Measurements from ENCODE around the gene ZNF138. TPM values are rescaled to one million over a fixed set of nuclear protein-coding genes. Genes with fewer than 3 reads are reported as not detected.

Gene ZNF138
- total RNA-seq, 1 experiment from 2014 or later, result 25.6 TPM

DNA sequence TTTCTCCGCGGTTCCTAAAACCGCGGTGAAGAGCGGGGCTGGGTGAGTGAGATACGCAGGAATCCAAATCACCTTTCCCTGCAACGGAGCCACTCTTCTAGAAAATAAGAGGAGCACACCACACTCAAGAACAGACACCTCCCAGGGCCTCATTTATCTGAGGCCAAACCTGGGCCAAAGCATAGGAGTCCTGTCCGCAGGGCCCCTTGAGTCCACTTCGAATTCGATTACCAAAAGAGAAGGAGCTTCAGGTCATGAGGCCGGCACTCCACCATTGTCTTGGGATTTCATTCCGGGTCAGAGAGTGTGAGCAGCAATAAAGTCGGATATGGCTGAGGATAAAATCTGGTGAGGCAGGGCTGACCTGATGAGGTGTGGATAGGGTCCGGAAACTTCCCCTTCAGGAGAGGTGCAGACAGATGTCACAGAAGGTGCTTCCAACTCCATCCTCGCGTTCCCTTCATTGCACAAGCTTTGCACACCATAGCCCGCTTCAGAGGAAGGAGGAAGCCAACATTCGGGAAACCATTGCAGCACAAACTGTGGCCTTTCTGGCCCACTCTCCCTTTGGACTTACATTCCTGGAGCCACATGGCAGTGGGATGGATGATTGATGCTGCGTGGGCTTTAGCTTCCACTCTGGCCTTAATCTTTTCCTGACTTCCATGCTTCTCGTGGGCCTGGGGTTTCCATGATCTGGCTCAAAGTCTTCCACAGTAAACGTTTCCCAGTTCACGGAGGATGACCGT lies 81.6 kb downstream of the ZNF138 start:
- no CpG with 5 or more reads among the region's 23 CpGs for WGBS (ENCODE audit: extremely low coverage, insufficient read length, low lambda C conversion rate)

More for the DNA sequence above, 81.6 kb downstream of the ZNF138 start:
- H3K9me3 Mint-ChIP-seq, result peaks cover 75 to 86% of the 10 kb centered on the region in 2 experiments
- Histone ChIP-seq H3K4me1 (ENCODE audit: insufficient read depth, low read length) (no peaks in the 10 kb centered on the region), H3K4ac (ENCODE audit: low read depth, low read length) (no peak overlapping the region), H3K23me2 (ENCODE audit: insufficient read length, low read depth, low read length, poor library complexity, severe bottlenecking) (no peaks in the 10 kb centered on the region), H2AFZ (ENCODE audit: low read length) (no peak overlapping the region), H2BK15ac (ENCODE audit: low read depth, low read length) (no peak overlapping the region), H4K20me1 (ENCODE audit: control insufficient read depth, insufficient read depth, insufficient read length) (no peaks in the 10 kb centered on the region), H3K27ac (ENCODE audit: insufficient read length, low read depth, low read length) (no peak overlapping the region), H2BK12ac (ENCODE audit: insufficient read length, low read depth, low read length) (no peak overlapping the region), H3K23ac (ENCODE audit: insufficient read length, low read depth, low read length) (no peak overlapping the region), H4K5ac (ENCODE audit: insufficient read length, low read depth, low read length) (no peak overlapping the region), H3K56ac (ENCODE audit: insufficient read length, low read depth, low read length) (no peak overlapping the region), H4K91ac (ENCODE audit: insufficient read length, low read depth, low read length) (no peak overlapping the region), H3K9me3 (ENCODE audit: control insufficient read depth, low read depth, low read length) (no peaks in the 10 kb centered on the region), H4K8ac (replicated peaks; ENCODE audit: insufficient read length, low read depth, low read length) (no peak overlapping the region), H2AK5ac (ENCODE audit: insufficient read length, low read length) (no peak overlapping the region), H3K14ac (ENCODE audit: insufficient read depth, low read length) (no peak overlapping the region), H2BK5ac (ENCODE audit: insufficient read length, low read length) (no peak overlapping the region), H3K27me3 (ENCODE audit: insufficient read depth, low read length) (no peaks in the 10 kb centered on the region; the same call in 1 of the 2 replicates), H3K4me2 (ENCODE audit: insufficient read depth, insufficient read length, low read length) (no peak overlapping the region), H3T11ph (ENCODE audit: low read length) (no peak overlapping the region), H2BK120ac (ENCODE audit: low read depth, low read length, poor library complexity, severe bottlenecking) (no peak overlapping the region), H3K79me1 (ENCODE audit: insufficient read depth, low read depth, low read length, poor library complexity, severe bottlenecking) (no peaks in the 10 kb centered on the region), H3K18ac (ENCODE audit: insufficient read length, low read depth, low read length) (no peak overlapping the region), H3K9ac (ENCODE audit: extremely low read depth, insufficient read length, low read length) (no peak overlapping the region), H2BK20ac (ENCODE audit: low read depth, low read length, poor library complexity, severe bottlenecking) (no peak overlapping the region), H3K79me2 (ENCODE audit: insufficient read depth, low read length) (no peaks in the 10 kb centered on the region)
- TF ChIP-seq, protein P1, sequence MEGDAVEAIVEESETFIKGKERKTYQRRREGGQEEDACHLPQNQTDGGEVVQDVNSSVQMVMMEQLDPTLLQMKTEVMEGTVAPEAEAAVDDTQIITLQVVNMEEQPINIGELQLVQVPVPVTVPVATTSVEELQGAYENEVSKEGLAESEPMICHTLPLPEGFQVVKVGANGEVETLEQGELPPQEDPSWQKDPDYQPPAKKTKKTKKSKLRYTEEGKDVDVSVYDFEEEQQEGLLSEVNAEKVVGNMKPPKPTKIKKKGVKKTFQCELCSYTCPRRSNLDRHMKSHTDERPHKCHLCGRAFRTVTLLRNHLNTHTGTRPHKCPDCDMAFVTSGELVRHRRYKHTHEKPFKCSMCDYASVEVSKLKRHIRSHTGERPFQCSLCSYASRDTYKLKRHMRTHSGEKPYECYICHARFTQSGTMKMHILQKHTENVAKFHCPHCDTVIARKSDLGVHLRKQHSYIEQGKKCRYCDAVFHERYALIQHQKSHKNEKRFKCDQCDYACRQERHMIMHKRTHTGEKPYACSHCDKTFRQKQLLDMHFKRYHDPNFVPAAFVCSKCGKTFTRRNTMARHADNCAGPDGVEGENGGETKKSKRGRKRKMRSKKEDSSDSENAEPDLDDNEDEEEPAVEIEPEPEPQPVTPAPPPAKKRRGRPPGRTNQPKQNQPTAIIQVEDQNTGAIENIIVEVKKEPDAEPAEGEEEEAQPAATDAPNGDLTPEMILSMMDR (conservative IDR thresholded peaks at IDR 0.05), result no peak
- H3K36me3 Mint-ChIP-seq (ENCODE audit: insufficient read depth in 1 of 3, low read depth in 3 of 3), result peaks cover 4 to 7% (median 6%) of the 10 kb centered on the region in 3 experiments; a peak in 5 of 7 replicates
- 0 out of 4 replicates have a peak, but pooled peaks cover 0 to 3% of the 10 kb centered on the region in 2 experiments for H3K4me1 Mint-ChIP-seq
- no peak overlapping the region for H3K4me3 Mint-ChIP-seq
- DNase-seq, result no peak
- no peak overlapping the region; a peak in 1 of 7 replicates for H3K27ac Mint-ChIP-seq
- H3K27me3 Mint-ChIP-seq (ENCODE audit: low read depth), result peaks cover 56% of the 10 kb centered on the region

All from H9 (cell line).